ENCODE data around the gene KPNA5.

- no peak for TF ChIP-seq CTCF (conservative IDR thresholded peaks at IDR 0.05; ENCODE audit: low read length)
- TF ChIP-seq EZH2phosphoT487 (IDR thresholded peaks at IDR 0.05; ENCODE audit: borderline replicate concordance, low read depth, low read length) = no peak
These were observed 14.4 kb downstream of the KPNA5 start for GRCh38 chr6:116695401-116695800.

All from OCI-LY7 (cell line).